Activated CD8-positive, alpha-beta memory T cell treated with anti-CD3 and anti-CD28 coated beads, Interleukin-2, amount 10 ng/mL, durations not matched to agents 7 days and 5 days (primary cell): Measurements from ENCODE around the gene SLC22A23. TPM values are rescaled to one million over a fixed set of nuclear protein-coding genes. Genes with fewer than 3 reads are reported as not detected.

Experiments used
- ATAC-seq: fragments of 150-1000 bp; cut with Tn5 transposase; one replicate; pipeline ENCODE4 v1.10.0; 2021; ENCODE audit warnings: moderate library complexity
- CTCF ChIA-PET: fragments of 350-600 bp; sonication (Branson Sonifier 250); formaldehyde crosslinking; loops from one replicate; lab custom pipeline; 2021; ENCODE audit warnings: antibody characterized with exemption; lab: Charles Lee
- DNase-seq: peaks from one replicate; pipeline ENCODE4 v3.0.0-alpha.2; 2020
- H3K27ac Mint-ChIP-seq: one replicate; pipeline ENCODE4 v1.8.0; 2021; ENCODE audit warnings: mild to moderate bottlenecking, mixed read lengths
- H3K27me3 Mint-ChIP-seq: one replicate; pipeline ENCODE4 v1.8.0; 2021; ENCODE audit warnings: mixed read lengths
- H3K36me3 Mint-ChIP-seq: one replicate; pipeline ENCODE4 v1.8.0; 2021; ENCODE audit warnings: mild to moderate bottlenecking, mixed read lengths
- H3K4me1 Mint-ChIP-seq: one replicate; pipeline ENCODE4 v1.8.0; 2021; ENCODE audit warnings: mixed read lengths
- H3K4me3 Mint-ChIP-seq: one replicate; pipeline ENCODE4 v1.8.0; 2021; ENCODE audit warnings: mild to moderate bottlenecking, moderate library complexity, mixed read lengths
- H3K9me3 Mint-ChIP-seq: one replicate; pipeline ENCODE4 v1.8.0; 2022; ENCODE audit warnings: low read depth, mixed read lengths
- total RNA-seq, 2 experiments: library from RNA; stranded (reverse); gene quantifications; one replicate each; pipeline ENCODE4 v1.2.3, GENCODE V29; 2021

SLC22A23 gene
- total RNA-seq, 2 experiments from 2014 or later: 0.07 to 0.20 TPM

DNA sequence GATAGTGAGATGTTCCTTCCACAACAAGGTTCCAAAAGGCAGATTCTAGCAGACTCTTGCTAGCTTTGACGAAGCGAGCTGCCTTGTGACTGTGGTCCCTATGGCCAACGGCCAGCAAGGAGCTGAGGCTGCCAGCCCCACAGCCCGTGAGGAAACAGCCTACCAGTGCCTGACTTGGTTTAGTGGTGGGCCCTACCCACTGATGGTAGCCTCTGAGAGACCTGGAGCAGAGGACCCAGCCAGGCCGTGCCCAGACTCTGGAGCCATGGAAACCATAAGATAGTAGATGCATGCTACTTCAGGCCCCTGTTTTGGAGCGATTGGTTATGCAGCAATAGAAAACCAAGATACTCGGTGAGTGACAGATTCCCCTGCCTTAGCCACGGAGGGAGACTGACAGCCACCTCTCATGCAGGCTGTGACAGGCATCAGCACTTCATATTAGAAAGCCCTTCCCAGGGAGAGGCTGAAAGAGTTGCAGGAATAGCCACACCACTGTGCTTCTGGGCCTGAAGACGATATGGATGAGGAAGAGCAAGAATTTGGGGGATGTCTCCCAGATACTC is 178.9 kb downstream of the SLC22A23 start:
- no peaks in the 10 kb centered on the region for H3K9me3 Mint-ChIP-seq
- CTCF ChIA-PET: interaction anchor here (2.7 kb wide), 1 partner anchor 455 kb away, joined by 9 read pairs; no protein-coding TSS in a partner anchor
- no peak overlapping the region for H3K27ac Mint-ChIP-seq
- no peaks in the 10 kb centered on the region for H3K36me3 Mint-ChIP-seq
- peaks cover 3% of the 10 kb centered on the region for H3K4me1 Mint-ChIP-seq
- DNase-seq (no peak), ATAC-seq (no peak)
- no peak overlapping the region for H3K4me3 Mint-ChIP-seq
- no peaks in the 10 kb centered on the region for H3K27me3 Mint-ChIP-seq

DNA sequence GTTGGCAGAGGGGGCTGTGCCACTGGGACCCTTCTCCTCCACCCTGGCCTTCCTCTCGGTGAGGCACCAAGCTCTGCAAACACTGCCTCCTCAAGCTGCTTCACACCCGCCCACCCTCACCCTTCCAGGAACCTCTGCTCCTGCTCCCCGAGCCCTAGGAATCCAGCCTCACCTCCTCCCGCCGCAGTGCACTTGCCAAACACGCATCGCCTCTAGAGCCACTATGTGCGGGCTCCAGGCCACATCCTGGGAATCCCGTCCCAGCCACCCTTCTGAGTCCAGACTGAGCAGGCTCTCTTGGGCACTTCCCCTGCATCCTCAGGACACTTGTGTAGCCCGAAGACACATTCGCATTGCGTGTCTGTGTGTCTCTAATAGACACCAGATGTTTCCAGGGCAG is 179.6 kb downstream of the SLC22A23 start:
- Mint-ChIP-seq H3K27me3 (no peaks in the 10 kb centered on the region), H3K4me3 (no peak overlapping the region), H3K27ac (no peak overlapping the region), H3K9me3 (no peaks in the 10 kb centered on the region), H3K4me1 (peaks cover 4% of the 10 kb centered on the region), H3K36me3 (peaks cover 1% of the 10 kb centered on the region)
- CTCF ChIA-PET: interaction anchor here (1.1 to 2.7 kb wide), 3 partner anchors 9 to 455 kb away, joined by 4 to 9 read pairs (median 9); no protein-coding TSS in a partner anchor
- ATAC-seq (no peak), DNase-seq (no peak)

DNA sequence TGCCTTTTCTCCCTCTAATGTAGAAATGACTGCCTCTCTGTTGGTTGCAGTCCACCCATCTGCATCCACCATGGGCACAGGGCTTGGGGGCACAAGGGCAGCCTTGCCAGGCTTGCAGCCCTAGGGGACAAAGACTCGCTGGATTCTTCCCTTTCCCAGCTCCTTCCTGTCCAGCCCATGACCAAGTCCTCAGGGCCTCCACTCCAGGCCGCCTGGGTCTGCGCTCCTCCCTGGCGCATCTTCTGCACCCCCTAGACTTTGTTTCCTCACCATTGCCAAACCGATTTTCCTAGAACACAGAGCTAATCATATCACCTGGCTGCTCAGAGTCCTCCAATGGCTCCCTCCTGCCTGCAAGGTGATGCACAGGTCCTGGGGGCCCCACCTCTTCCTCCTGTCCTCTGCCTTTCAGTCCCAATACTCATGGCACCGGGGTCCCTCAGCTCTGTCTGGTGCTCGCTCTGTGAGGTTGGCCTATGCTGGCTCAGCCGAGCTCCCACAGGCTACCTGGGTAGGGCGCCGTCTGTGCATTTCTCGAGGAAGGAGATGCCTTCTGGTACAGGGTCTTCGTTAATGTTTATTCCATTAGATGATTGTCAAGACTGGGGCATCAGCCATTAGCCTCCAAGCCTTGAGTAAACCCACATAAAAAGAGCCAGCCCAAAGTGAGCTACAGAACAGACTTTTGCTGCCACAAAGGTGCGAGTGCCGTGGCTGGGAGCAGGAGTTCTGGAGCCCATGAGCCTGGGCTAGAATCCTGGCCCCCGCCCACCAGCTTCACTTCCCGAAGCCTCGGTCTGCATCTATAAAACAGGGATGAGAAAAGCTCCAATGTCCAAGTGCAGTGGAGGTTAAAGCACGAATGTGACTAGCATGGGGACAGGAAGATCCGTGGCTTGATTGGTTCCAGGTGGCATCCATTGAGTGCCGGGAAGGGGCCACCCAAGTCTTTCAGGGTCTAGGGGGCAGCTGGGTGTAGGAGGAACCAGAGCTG is 180.4 kb downstream of the SLC22A23 start:
- no peak for ATAC-seq
- Mint-ChIP-seq H3K4me3 (no peak overlapping the region), H3K4me1 (peaks cover 4% of the 10 kb centered on the region), H3K36me3 (peaks cover 8% of the 10 kb centered on the region), H3K27me3 (no peaks in the 10 kb centered on the region), H3K27ac (no peak overlapping the region), H3K9me3 (no peaks in the 10 kb centered on the region)
- no peak for DNase-seq
- CTCF ChIA-PET: interaction anchor here (1.1 to 2.7 kb wide), 3 partner anchors 9 to 456 kb away, joined by 4 to 9 read pairs (median 9); no protein-coding TSS in a partner anchor

DNA sequence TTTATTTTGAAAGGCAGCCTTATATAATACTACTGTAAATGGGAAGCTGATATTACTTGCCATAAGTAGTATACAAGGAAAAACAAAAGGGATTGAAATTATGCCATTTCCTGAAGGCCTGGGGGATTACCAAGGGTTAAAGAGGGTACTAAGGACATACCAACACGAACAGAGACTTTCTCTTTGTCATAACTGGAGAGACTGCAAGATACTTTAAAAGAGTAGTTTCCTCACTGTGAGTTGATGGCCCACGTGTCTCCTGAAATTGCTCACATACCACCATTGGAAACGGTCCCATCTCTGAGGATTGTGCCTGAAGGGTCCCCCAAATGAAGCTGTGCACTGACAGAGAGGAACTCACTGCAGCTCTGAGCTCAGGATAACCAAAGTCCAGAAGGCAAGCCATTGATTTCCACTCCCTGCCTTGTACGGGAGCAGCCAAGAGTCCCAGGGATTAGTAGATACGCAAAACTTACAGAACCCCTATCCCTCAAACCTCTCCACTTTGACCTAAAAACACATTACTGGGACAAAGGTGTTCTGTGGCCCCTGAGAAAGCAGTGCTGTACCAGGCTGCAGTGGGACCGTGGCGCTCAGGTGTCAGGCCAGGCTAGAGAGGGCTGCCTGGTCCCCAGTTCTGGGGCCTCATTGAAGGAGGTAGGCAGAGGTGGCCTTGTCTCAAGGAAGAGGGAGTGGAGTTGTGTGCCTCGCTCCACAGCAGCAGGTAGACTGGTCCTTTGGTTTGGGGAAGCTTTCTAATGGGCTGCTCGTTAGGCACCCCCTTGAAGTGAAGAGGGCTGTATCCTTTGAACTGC is 182.9 kb downstream of the SLC22A23 start:
- H3K36me3 Mint-ChIP-seq: peaks cover 17% of the 10 kb centered on the region
- no peaks in the 10 kb centered on the region for H3K27me3 Mint-ChIP-seq
- DNase-seq (no peak), ATAC-seq (no peak)
- no peak overlapping the region for H3K4me3 Mint-ChIP-seq
- no peaks in the 10 kb centered on the region for H3K9me3 Mint-ChIP-seq
- CTCF ChIA-PET: interaction anchor here (1.3 to 1.7 kb wide), 2 partner anchors 22 to 458 kb away, joined by 4 read pairs; no protein-coding TSS in a partner anchor
- H3K27ac Mint-ChIP-seq: no peak overlapping the region
- H3K4me1 Mint-ChIP-seq: peaks cover 6% of the 10 kb centered on the region

DNA sequence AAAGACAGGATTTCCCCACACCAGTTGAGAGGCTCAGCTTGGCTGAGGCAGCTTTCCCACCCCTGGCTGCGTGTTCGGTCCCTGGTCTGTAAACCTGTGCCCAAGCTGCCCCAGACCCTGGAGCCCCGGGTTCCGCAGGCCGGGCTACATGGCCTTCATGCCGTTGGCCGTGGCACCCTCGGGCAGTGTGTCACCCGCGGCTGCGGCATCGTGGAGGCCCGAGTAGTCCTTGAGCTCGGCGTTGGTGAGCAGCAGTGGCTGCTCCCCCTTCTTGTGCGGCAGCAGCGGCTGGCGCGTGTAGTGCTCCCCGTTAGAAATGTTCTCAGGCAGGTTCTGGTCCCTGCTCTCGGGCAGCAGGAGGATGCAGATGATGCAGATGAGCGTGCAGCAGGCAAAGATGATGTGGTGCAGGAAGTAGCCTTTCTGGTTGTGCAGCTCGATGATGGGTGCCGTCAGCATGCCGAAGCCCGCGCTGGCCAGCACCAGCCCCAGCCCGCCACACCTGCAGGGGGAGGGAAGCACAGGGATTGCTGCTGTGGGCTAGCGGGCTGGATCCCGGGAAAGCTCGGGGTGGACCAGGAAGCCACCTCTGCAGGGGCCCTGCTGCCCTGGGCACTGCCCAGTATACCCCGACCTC is 183.8 kb downstream of the SLC22A23 start:
- Mint-ChIP-seq H3K27me3 (no peaks in the 10 kb centered on the region), H3K27ac (no peak overlapping the region), H3K9me3 (no peaks in the 10 kb centered on the region), H3K4me3 (no peak overlapping the region), H3K4me1 (peaks cover 6% of the 10 kb centered on the region), H3K36me3 (peaks cover 18% of the 10 kb centered on the region)
- ATAC-seq (no peak), DNase-seq (no peak)
- CTCF ChIA-PET: interaction anchor here (1.3 to 1.4 kb wide), 2 partner anchors 21 to 22 kb away, joined by 4 to 5 read pairs; no protein-coding TSS in a partner anchor

DNA sequence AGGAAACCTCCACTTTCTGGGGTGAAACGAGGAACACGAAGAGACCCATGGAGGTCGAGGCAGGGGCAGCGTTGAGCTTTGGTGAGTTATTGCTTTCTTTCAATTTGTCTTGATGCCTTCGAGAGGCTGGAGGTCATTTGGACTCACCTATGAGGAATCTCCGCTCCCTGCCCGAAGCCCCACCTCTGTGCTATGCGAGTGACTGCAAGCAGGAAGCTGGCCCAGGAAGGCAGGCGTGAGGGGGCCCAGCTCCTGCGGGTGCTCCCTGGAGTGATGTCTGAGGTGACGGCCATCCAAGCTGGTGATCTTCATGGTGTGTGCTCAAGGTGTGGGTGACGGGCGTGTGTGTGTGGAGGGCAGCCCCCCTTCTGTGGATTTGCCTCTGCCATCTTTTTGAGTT is 185.1 kb downstream of the SLC22A23 start:
- Mint-ChIP-seq H3K4me3 (no peak overlapping the region), H3K36me3 (peaks cover 18% of the 10 kb centered on the region), H3K27ac (no peak overlapping the region), H3K9me3 (no peaks in the 10 kb centered on the region), H3K4me1 (peaks cover 8% of the 10 kb centered on the region), H3K27me3 (no peaks in the 10 kb centered on the region)
- CTCF ChIA-PET: interaction anchor here (0.8 to 1.4 kb wide), 2 partner anchors 10 to 20 kb away, joined by 3 to 5 read pairs; no protein-coding TSS in a partner anchor
- DNase-seq: no peak
- ATAC-seq: no peak

DNA sequence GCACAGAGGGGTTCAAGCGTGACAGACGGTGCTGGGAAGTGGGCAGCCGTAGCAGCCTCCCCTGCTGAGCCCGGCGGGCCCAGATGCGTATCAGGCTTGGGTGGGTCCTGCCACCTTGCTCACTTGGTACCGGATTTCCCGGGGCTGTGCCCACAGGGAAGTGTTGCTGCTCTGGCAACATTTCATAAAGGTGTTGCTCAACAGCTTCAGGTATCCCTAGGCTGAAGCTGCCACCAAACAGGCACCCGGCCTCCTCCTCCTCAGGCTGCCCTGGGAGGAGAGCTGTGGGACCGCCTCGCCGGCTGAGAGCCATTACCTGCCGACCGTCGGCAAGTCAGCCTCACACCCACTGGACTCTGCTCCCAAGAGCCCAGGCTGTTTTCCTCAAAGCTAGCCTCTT is 186.6 kb downstream of the SLC22A23 start:
- H3K4me3 Mint-ChIP-seq: no peak overlapping the region
- H3K4me1 Mint-ChIP-seq: peaks cover 8% of the 10 kb centered on the region
- ATAC-seq (no peak), DNase-seq (no peak)
- no peaks in the 10 kb centered on the region for H3K9me3 Mint-ChIP-seq
- H3K27ac Mint-ChIP-seq: no peak overlapping the region
- H3K36me3 Mint-ChIP-seq: peaks cover 20% of the 10 kb centered on the region
- no peaks in the 10 kb centered on the region for H3K27me3 Mint-ChIP-seq
- CTCF ChIA-PET: interaction anchor here (2.1 kb wide), 2 partner anchors 9 to 19 kb away, joined by 6 to 7 read pairs; no protein-coding TSS in a partner anchor

DNA sequence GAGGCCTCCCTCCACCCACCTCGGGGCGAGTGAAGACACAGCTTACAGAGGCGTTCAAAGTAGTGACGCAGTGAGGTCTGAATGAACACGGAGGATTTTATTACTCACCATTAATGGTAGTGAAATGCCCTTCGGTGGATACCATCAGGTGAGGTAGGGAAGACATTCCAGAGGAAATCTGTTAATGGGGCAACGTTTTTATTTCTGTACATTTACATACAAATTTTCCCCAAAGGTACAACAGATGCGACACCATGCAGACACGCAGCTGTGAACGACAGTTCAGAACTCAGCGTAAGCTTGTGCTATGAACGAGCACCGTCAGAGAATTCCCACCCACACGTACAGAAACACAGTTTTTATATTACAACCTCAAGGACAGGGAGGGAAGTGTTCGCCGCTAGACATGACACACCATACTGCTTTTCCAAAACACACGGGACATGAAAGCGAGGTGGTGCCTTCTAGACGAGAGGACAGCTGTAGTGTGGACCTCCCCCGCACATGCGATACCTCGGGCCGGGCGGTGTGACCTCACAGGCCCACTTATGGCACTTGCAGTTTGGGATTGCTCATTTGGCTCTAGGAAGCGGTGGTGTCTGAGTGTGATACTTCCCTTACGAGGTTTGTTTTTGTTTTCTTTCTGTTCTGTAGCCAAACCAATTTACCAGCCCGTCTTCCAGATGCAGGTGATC is 187.4 kb downstream of the SLC22A23 start:
- Mint-ChIP-seq H3K36me3 (peaks cover 23% of the 10 kb centered on the region), H3K4me1 (peaks cover 10% of the 10 kb centered on the region), H3K4me3 (no peak overlapping the region), H3K27ac (no peak overlapping the region), H3K27me3 (no peaks in the 10 kb centered on the region), H3K9me3 (no peaks in the 10 kb centered on the region)
- DNase-seq (no peak), ATAC-seq (no peak)
- CTCF ChIA-PET: interaction anchor here (2.1 kb wide), 2 partner anchors 10 to 18 kb away, joined by 6 to 7 read pairs; no protein-coding TSS in a partner anchor

DNA sequence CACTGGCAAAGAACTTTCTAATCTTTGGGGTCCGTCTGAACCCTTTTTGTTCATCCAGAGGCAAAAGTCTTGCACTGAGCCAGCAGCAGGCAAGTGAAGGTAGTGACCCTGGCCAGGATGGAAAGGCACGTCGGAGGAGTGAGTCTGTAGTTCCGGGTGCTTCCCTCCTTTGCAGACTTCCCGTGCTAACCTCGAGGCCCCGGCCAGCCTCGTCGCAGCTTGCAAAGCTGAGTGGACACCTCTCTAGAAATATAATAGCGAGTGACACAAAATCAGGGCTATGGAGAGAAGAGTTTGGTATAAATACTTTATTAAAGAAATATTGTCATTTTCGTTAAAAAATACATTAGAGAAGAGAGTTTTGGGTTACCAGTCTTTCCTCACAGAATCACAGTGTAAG is 188.2 kb downstream of the SLC22A23 start:
- no peak for DNase-seq
- Mint-ChIP-seq H3K4me1 (peaks cover 10% of the 10 kb centered on the region), H3K36me3 (peaks cover 24% of the 10 kb centered on the region), H3K27me3 (no peaks in the 10 kb centered on the region), H3K4me3 (no peak overlapping the region), H3K27ac (no peak overlapping the region), H3K9me3 (no peaks in the 10 kb centered on the region)
- CTCF ChIA-PET: interaction anchor here (1.3 to 2.1 kb wide), 2 partner anchors 8 to 17 kb away, joined by 4 to 6 read pairs; no protein-coding TSS in a partner anchor
- ATAC-seq: no peak

DNA sequence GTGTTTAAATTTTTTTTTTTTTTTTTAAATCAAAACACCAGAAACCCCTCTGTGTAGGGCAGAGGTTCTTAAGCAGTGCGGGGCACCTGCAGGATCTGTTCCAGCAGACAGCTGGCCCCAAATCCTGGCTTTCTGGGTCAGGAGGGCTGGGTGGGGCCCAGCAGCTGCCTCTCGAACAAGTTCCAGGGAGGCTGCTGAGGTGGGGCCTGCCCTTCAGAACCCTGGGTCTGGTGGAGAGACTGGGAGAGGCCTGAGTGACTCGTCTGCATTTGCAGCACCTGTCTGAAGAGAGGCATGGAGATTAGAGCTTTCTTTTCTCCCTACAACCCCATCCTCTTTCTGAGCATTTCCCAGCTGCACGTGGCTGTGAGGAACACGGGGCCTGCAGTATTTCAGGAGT is 189.7 kb downstream of the SLC22A23 start:
- peaks cover 16% of the 10 kb centered on the region for H3K4me1 Mint-ChIP-seq
- no peaks in the 10 kb centered on the region for H3K27me3 Mint-ChIP-seq
- H3K9me3 Mint-ChIP-seq: no peaks in the 10 kb centered on the region
- no peak overlapping the region for H3K4me3 Mint-ChIP-seq
- H3K36me3 Mint-ChIP-seq: peaks cover 25% of the 10 kb centered on the region
- H3K27ac Mint-ChIP-seq: no peak overlapping the region
- ATAC-seq: no peak
- CTCF ChIA-PET: interaction anchor here (1.1 to 1.3 kb wide), 3 partner anchors 9 to 16 kb away, joined by 3 to 6 read pairs (median 4); no protein-coding TSS in a partner anchor
- DNase-seq: no peak

DNA sequence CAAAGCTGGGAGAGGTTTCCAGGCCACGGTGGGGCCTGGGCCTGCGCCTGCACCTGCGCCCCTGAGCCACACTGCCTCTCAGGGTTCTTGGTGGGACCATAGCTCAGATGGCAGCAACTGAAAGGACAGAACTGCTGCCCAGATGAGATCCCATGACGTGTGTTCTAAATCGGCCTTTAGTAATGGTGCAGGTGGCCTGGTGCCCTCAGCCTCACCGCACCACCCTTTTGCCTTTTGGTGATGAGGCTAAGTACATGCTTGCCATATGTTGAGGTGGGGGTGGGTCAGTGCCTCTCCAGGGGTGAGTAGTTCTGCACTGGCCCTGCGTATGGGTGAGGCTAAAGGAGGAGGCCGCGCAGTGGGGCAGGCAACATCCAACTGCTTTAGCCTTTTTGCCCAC is 190.7 kb downstream of the SLC22A23 start:
- Mint-ChIP-seq H3K27me3 (no peaks in the 10 kb centered on the region), H3K27ac (no peak overlapping the region), H3K36me3 (peaks cover 19% of the 10 kb centered on the region), H3K4me1 (peaks cover 25% of the 10 kb centered on the region), H3K4me3 (no peak overlapping the region), H3K9me3 (no peaks in the 10 kb centered on the region)
- CTCF ChIA-PET: interaction anchor here (0.9 kb wide), 2 partner anchors 13 to 15 kb away, joined by 3 to 4 read pairs; no protein-coding TSS in a partner anchor
- DNase-seq (no peak), ATAC-seq (no peak)

DNA sequence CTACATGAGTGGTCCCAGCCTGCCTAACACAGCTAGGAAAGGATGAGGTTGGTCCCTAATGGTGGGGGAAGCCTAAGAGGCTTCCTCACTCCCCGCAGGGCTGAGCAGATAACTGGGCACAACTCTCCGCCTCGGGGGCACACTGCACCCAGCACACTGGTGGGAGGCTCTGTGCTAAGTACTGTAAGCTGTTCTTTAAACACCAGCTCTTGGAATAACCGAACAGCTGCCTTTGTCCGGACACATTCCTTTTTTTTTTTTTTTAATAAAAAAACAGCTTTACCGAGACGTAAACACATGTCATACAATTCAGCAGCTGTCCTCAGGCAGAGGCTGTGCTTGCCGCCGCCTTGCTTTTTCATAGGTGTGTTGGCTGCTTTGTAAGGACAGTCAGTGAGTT is 191.2 kb downstream of the SLC22A23 start:
- DNase-seq (no peak), ATAC-seq (no peak)
- H3K27ac Mint-ChIP-seq: no peak overlapping the region
- no peaks in the 10 kb centered on the region for H3K27me3 Mint-ChIP-seq
- peaks cover 28% of the 10 kb centered on the region for H3K4me1 Mint-ChIP-seq
- H3K4me3 Mint-ChIP-seq: no peak overlapping the region
- H3K9me3 Mint-ChIP-seq: no peaks in the 10 kb centered on the region
- CTCF ChIA-PET: interaction anchor here (0.9 to 1.2 kb wide), 3 partner anchors 14 kb away, joined by 3 to 4 read pairs (median 4); no protein-coding TSS in a partner anchor
- H3K36me3 Mint-ChIP-seq: peaks cover 18% of the 10 kb centered on the region
